ENCODE results near the gene DMAP1. TPM values are rescaled to one million over a fixed set of nuclear protein-coding genes. Genes with fewer than 3 reads are reported as not detected.

The DMAP1 gene
- total RNA-seq, 3 donors from 2014 or later (not counting 1 experiment from before 2014, with no cell fraction given), result 61.1 to 73.3 (median 67.3) TPM

- intact Hi-C loops (cut with micrococcal nuclease), result no loop called here
- Histone ChIP-seq H3K4me3 (ENCODE audit: low read length) (no peak overlapping the region), H3K27ac (ENCODE audit: low read length) (no peak overlapping the region), H3K27me3 (ENCODE audit: control insufficient read depth, insufficient read depth, low read length) (no peaks in the 10 kb centered on the region), H3K9me3 (ENCODE audit: control insufficient read depth, insufficient read depth, low read length) (no peaks in the 10 kb centered on the region), H3K4me1 (ENCODE audit: control insufficient read depth, insufficient read depth, low read length) (peaks cover 23% of the 10 kb centered on the region), H3K36me3 (ENCODE audit: control insufficient read depth, insufficient read depth, low read length) (peaks cover 8% of the 10 kb centered on the region)
- no peaks in the 10 kb centered on the region for H3K36me3 Mint-ChIP-seq
- no peaks in the 10 kb centered on the region for H3K9me3 Mint-ChIP-seq
- no peak for DNase-seq
- no peak for TF ChIP-seq CTCF (IDR thresholded peaks at IDR 0.05)
- WGBS (ENCODE audit: insufficient coverage), result 100% methylated on average over 1 of the region's 1 CpG
- H3K27me3 Mint-ChIP-seq (ENCODE audit: low read depth in 2 of 2), result no peaks in the 10 kb centered on the region
- H3K4me3 Mint-ChIP-seq, result no peak overlapping the region
- ATAC-seq, result no peak
- no peak overlapping the region for H3K27ac Mint-ChIP-seq
- H3K4me1 Mint-ChIP-seq, result peaks cover 28 to 29% of the 10 kb centered on the region in 2 donors
Observed at GRCh38 chr1:44210595-44210994, 2.7 kb upstream of the DMAP1 start.

GRCh38 chr1:44212355-44213221 is 683 bp upstream of the DMAP1 start:
- no peaks in the 10 kb centered on the region for H3K27me3 ChIP-seq (ENCODE audit: control insufficient read depth, insufficient read depth, low read length)
- no peak for TF ChIP-seq CTCF (IDR thresholded peaks at IDR 0.05)
- H3K27ac ChIP-seq (ENCODE audit: low read length), result peak overlapping the region; percentile 64
- Mint-ChIP-seq H3K27me3 (ENCODE audit: low read depth in 2 of 2) (no peaks in the 10 kb centered on the region), H3K27ac (peak overlapping the region; percentile 89 to 92), H3K36me3 (no peaks in the 10 kb centered on the region), H3K4me3 (peak overlapping the region; percentile 95), H3K4me1 (peaks cover 34 to 43% of the 10 kb centered on the region in 2 donors), H3K9me3 (no peaks in the 10 kb centered on the region)
- WGBS (ENCODE audit: insufficient coverage), result 33% methylated on average over 9 of the region's 9 CpGs
- peak; percentile 51 to 59 (median 58) for ATAC-seq
- DNase-seq, result peak in 1 of 2 donors; percentile 76
- intact Hi-C loops (cut with micrococcal nuclease), result no loop called here
- H3K36me3 ChIP-seq (ENCODE audit: control insufficient read depth, insufficient read depth, low read length), result peaks cover 9% of the 10 kb centered on the region
- H3K4me1 ChIP-seq (ENCODE audit: control insufficient read depth, insufficient read depth, low read length), result peaks cover 23% of the 10 kb centered on the region
- no peaks in the 10 kb centered on the region for H3K9me3 ChIP-seq (ENCODE audit: control insufficient read depth, insufficient read depth, low read length)
- peak overlapping the region; percentile 87 for H3K4me3 ChIP-seq (ENCODE audit: low read length)

DNA sequence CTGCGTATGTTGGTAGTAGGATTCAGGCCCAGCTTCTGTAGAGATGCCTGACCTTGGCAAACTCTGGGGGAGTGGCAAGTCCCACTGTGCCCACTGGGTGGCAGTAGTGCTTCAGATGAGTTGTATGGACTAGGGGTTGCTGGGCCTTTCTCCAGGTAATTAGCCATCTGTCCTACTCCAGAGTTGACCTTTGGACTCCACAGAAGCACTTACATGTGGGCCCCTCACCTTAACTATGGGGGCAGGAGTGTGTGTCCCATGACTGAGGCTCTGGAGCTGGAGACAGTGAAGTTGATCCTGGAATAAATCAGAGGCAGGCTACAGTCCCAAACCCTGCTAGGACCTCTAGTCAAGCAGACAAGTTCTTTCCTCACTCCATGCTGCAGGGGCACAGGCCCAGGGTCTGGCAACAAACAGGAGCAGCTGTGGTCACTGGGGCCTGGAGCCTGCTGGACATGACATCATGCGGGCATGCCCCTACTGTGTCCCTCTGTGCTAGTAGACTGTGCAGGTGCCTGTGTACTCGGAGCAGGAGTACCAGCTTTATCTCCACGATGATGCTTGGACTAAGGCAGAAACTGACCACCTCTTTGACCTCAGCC is 4.6 kb downstream of the DMAP1 start:
- DNase-seq (peak; percentile 60 to 81), ATAC-seq (peak; percentile 45 to 65 (median 57))
- Mint-ChIP-seq H3K27ac (no peak overlapping the region), H3K36me3 (no peaks in the 10 kb centered on the region), H3K4me3 (no peak overlapping the region), H3K4me1 (peaks cover 30 to 44% of the 10 kb centered on the region in 2 donors), H3K9me3 (no peaks in the 10 kb centered on the region), H3K27me3 (ENCODE audit: low read depth in 2 of 2) (no peaks in the 10 kb centered on the region)
- no peaks in the 10 kb centered on the region for H3K27me3 ChIP-seq (ENCODE audit: control insufficient read depth, insufficient read depth, low read length)
- peak; percentile 86 for TF ChIP-seq CTCF (IDR thresholded peaks at IDR 0.05)
- peaks cover 17% of the 10 kb centered on the region for H3K4me1 ChIP-seq (ENCODE audit: control insufficient read depth, insufficient read depth, low read length)
- intact Hi-C loops (cut with micrococcal nuclease), result loop anchor here (1.0 to 2.0 kb wide), 3 partner anchors 101 to 435 kb away; no protein-coding TSS in a partner anchor
- H3K27ac ChIP-seq (ENCODE audit: low read length), result no peak overlapping the region
- H3K4me3 ChIP-seq (ENCODE audit: low read length), result no peak overlapping the region
- 85% methylated on average over 4 of the region's 4 CpGs for WGBS (ENCODE audit: insufficient coverage)
- peaks cover 49% of the 10 kb centered on the region for H3K36me3 ChIP-seq (ENCODE audit: control insufficient read depth, insufficient read depth, low read length)
- H3K9me3 ChIP-seq (ENCODE audit: control insufficient read depth, insufficient read depth, low read length), result no peaks in the 10 kb centered on the region
